Activated CD8-positive, alpha-beta memory T cell treated with anti-CD3 and anti-CD28 coated beads, Interleukin-2, amount 50 U/mL, for 1 hour (primary cell): Measurements from ENCODE around the gene PDYN.

Source experiments
- DNase-seq: peaks from one replicate; pipeline ENCODE4 v3.0.0-alpha.2; 2020; ENCODE audit errors: extremely low read depth

The PDYN gene

GRCh38 chr20:1935696-1936366 is 58.0 kb downstream of the PDYN start:
- DNase-seq = no peak

GRCh38 chr20:1934721-1935573 is 58.9 kb downstream of the PDYN start:
- no peak for DNase-seq

GRCh38 chr20:1934156-1934555 is 59.7 kb downstream of the PDYN start:
- no peak for DNase-seq

GRCh38 chr20:1933465-1933870 is 60.4 kb downstream of the PDYN start:
- DNase-seq = no peak

GRCh38 chr20:1932971-1933370 is 60.9 kb downstream of the PDYN start:
- DNase-seq = no peak

- no peak for DNase-seq
Observed at GRCh38 chr20:1931830-1932229, 62.0 kb downstream of the PDYN start.

- DNase-seq = no peak
Observed at GRCh38 chr20:1930165-1930564, 63.7 kb downstream of the PDYN start.

- no peak for DNase-seq
Observed at GRCh38 chr20:1929460-1929859, 64.4 kb downstream of the PDYN start.

GRCh38 chr20:1928782-1929181 is 65.1 kb downstream of the PDYN start:
- DNase-seq = no peak
